Common myeloid progenitor, CD34-positive (primary cell): Measurements from ENCODE around the gene HBM.

Experiments
- CTCF ChIA-PET: fragments of 350-600 bp; sonication (Branson Sonifier 250); formaldehyde crosslinking; loops from one replicate; lab custom pipeline; 2021; ENCODE audit warnings: antibody characterized with exemption; lab: Charles Lee
- POLR2A ChIA-PET: fragments of 350-600 bp; sonication (Branson Sonifier 250); formaldehyde crosslinking; loops from one replicate; lab custom pipeline; 2021; ENCODE audit warnings: antibody characterized with exemption; lab: Charles Lee
- DNase-seq, 3 donors: peaks; one replicate each; pipeline versions ENCODE4 v3.0.0 to v3.0.0-alpha.2; 2013
- H3K27ac ChIP-seq, 2 experiments: 1 replicate in 1 of 2; 2 replicates in 1 of 2; pipeline ENCODE4 v1.7.0; 2013; ENCODE audit warnings: inconsistent platforms in 2 of 2, low read length in 2 of 2, mild to moderate bottlenecking in 2 of 2, low read depth in 1 of 2, moderate library complexity in 1 of 2; ENCODE audit not compliant: severe bottlenecking in 2 of 2, insufficient read depth in 1 of 2, poor library complexity in 1 of 2
- H3K27me3 ChIP-seq, 5 experiments: replicated peaks in 2 of 5; 1 replicate in 3 of 5; 2 replicates in 2 of 5; pipeline versions ENCODE4 v1.6.1 to v1.7.0; 2013; ENCODE audit warnings: low read length in 4 of 5, mild to moderate bottlenecking in 2 of 5, moderate library complexity in 2 of 5, inconsistent platforms in 1 of 5; ENCODE audit not compliant: insufficient read depth in 5 of 5, control insufficient read depth in 4 of 5
- H3K36me3 ChIP-seq, 4 experiments: 1 replicate in 2 of 4; 2 replicates in 2 of 4; pipeline versions ENCODE4 v1.6.1 to v1.7.0; 2013; ENCODE audit warnings: low read length in 3 of 4, control low read depth in 1 of 4, mild to moderate bottlenecking in 1 of 4; ENCODE audit not compliant: control insufficient read depth in 4 of 4, insufficient read depth in 4 of 4
- H3K4me1 ChIP-seq, 4 experiments: 1 replicate in 3 of 4; 2 replicates in 1 of 4; pipeline versions ENCODE4 v1.6.1 to v1.7.1; 2013; ENCODE audit warnings: low read length in 3 of 4, mild to moderate bottlenecking in 3 of 4, control low read depth in 1 of 4, inconsistent platforms in 1 of 4, moderate library complexity in 1 of 4; ENCODE audit not compliant: control insufficient read depth in 4 of 4, insufficient read depth in 4 of 4; ENCODE audit errors: control extremely low read depth in 1 of 4
- H3K4me3 ChIP-seq, 7 experiments: 1 replicate in 4 of 7; 2 replicates in 3 of 7; pipeline versions ENCODE4 v1.5.1 to v1.7.0; 2013; ENCODE audit warnings: mild to moderate bottlenecking in 7 of 7, low read length in 6 of 7, moderate library complexity in 6 of 7, inconsistent platforms in 2 of 7, low read depth in 2 of 7, control low read depth in 1 of 7; ENCODE audit not compliant: insufficient read depth in 4 of 7, control insufficient read depth in 1 of 7; ENCODE audit errors: extremely low read depth in 1 of 7
- H3K9me3 ChIP-seq, 5 experiments: 1 replicate in 4 of 5; 2 replicates in 1 of 5; pipeline versions ENCODE4 v1.6.1 to v1.7.1; 2013; ENCODE audit warnings: low read length in 4 of 5, mild to moderate bottlenecking in 2 of 5, inconsistent platforms in 1 of 5, low read depth in 1 of 5, moderate library complexity in 1 of 5; ENCODE audit not compliant: control insufficient read depth in 4 of 5, insufficient read depth in 2 of 5; ENCODE audit errors: control extremely low read depth in 1 of 5
- WGBS: methylation state at CpG from one replicate; pipeline ENCODE4 v1.1.5; 2013; ENCODE audit not compliant: insufficient coverage; 5-methylcytosine and 5-hydroxymethylcytosine counted together

HBM gene

DNA sequence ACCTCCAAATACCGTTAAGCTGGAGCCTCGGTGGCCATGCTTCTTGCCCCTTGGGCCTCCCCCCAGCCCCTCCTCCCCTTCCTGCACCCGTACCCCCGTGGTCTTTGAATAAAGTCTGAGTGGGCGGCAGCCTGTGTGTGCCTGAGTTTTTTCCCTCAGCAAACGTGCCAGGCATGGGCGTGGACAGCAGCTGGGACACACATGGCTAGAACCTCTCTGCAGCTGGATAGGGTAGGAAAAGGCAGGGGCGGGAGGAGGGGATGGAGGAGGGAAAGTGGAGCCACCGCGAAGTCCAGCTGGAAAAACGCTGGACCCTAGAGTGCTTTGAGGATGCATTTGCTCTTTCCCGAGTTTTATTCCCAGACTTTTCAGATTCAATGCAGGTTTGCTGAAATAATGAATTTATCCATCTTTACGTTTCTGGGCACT, 11.6 kb downstream of the HBM start:
- WGBS: 16% methylated on average over 9 of the region's 13 CpGs
- no peak for DNase-seq
- ChIA-PET POLR2A (interaction anchor here (0.6 kb wide), 1 partner anchor 12 kb away, joined by 4 read pairs; no protein-coding TSS in a partner anchor), CTCF (interaction anchor here (1.5 to 1.9 kb wide), 2 partner anchors 10 to 59 kb away, joined by 3 to 6 read pairs; no protein-coding TSS in a partner anchor)
- Histone ChIP-seq H3K9me3 (peaks cover 0 to 2% (median 0%) of the 10 kb centered on the region in 5 experiments), H3K27me3 (peaks cover 0 to 62% (median 17%) of the 10 kb centered on the region in 5 experiments), H3K27ac (no peak overlapping the region), H3K4me1 (peaks cover 0 to 38% (median 29%) of the 10 kb centered on the region in 4 experiments), H3K36me3 (no peaks in the 10 kb centered on the region), H3K4me3 (no peak overlapping the region)

DNA sequence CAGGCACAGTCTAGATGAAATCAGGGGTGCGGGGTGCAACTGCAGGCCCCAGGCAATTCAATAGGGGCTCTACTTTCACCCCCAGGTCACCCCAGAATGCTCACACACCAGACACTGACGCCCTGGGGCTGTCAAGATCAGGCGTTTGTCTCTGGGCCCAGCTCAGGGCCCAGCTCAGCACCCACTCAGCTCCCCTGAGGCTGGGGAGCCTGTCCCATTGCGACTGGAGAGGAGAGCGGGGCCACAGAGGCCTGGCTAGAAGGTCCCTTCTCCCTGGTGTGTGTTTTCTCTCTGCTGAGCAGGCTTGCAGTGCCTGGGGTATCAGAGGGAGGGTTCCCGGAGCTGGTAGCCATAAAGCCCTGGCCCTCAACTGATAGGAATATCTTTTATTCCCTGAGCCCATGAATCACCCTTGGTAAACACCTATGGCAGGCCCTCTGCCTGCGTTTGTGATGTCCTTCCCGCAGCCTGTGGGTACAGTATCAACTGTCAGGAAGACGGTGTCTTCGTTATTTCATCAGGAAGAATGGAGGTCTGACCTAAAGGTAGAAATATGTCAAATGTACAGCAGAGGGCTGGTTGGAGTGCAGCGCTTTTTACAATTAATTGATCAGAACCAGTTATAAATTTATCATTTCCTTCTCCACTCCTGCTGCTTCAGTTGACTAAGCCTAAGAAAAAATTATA, 12.3 kb downstream of the HBM start:
- peaks cover 0 to 62% (median 17%) of the 10 kb centered on the region in 5 experiments for H3K27me3 ChIP-seq

GRCh38 chr16:178668-179015, 12.9 kb downstream of the HBM start:
- H3K4me1 ChIP-seq: peaks cover 0 to 34% (median 28%) of the 10 kb centered on the region in 4 experiments
- H3K27me3 ChIP-seq: peaks cover 0 to 57% (median 17%) of the 10 kb centered on the region in 5 experiments
- POLR2A ChIA-PET: no interaction called here
- no peak overlapping the region for H3K4me3 ChIP-seq
- WGBS: 90% methylated on average over 3 of the region's 11 CpGs
- CTCF ChIA-PET: interaction anchor here (1.2 to 5.5 kb wide), 3 partner anchors 11 to 72 kb away, joined by 3 to 30 read pairs (median 6); no protein-coding TSS in a partner anchor
- no peak for DNase-seq
- H3K27ac ChIP-seq: no peak overlapping the region
- H3K36me3 ChIP-seq: no peaks in the 10 kb centered on the region
- H3K9me3 ChIP-seq: peaks cover 0 to 2% (median 0%) of the 10 kb centered on the region in 5 experiments

More for the DNA sequence above, 12.3 kb downstream of the HBM start:
- 85% methylated on average over 6 of the region's 11 CpGs for WGBS
- Histone ChIP-seq H3K4me3 (no peak overlapping the region), H3K36me3 (no peaks in the 10 kb centered on the region), H3K27ac (no peak overlapping the region), H3K4me1 (peaks cover 0 to 38% (median 29%) of the 10 kb centered on the region in 4 experiments), H3K9me3 (peaks cover 0 to 2% (median 0%) of the 10 kb centered on the region in 5 experiments)
- CTCF ChIA-PET: interaction anchor here (1.2 to 5.5 kb wide), 4 partner anchors 10 to 72 kb away, joined by 3 to 30 read pairs (median 4); no protein-coding TSS in a partner anchor
- no peak for DNase-seq
- POLR2A ChIA-PET: interaction anchor here (0.6 kb wide), 1 partner anchor 13 kb away, joined by 4 read pairs; no protein-coding TSS in a partner anchor

- Histone ChIP-seq H3K27me3 (peaks cover 0 to 51% (median 16%) of the 10 kb centered on the region in 5 experiments), H3K4me1 (peaks cover 0 to 31% (median 26%) of the 10 kb centered on the region in 4 experiments), H3K36me3 (no peaks in the 10 kb centered on the region), H3K27ac (no peak overlapping the region), H3K9me3 (no peaks in the 10 kb centered on the region), H3K4me3 (peak overlapping the region in 2 of 7 experiments; percentile 28 to 57)
- CTCF ChIA-PET: interaction anchor here (1.2 to 5.5 kb wide), 5 partner anchors 12 to 75 kb away, joined by 3 to 30 read pairs (median 6); no protein-coding TSS in a partner anchor
- POLR2A ChIA-PET: no interaction called here
- WGBS: 85% methylated on average over 12 of the region's 17 CpGs
- no peak for DNase-seq
Measured at GRCh38 chr16:179211-180092, 13.7 kb downstream of the HBM start.

GRCh38 chr16:180101-180675, 14.4 kb downstream of the HBM start, which contains the start of gene HBQ1:
TSS of gene HBQ1 (plus strand) at chr16:180459. CDS start at chr16:180487, 28 bp downstream.
- peaks cover 0 to 3% (median 0%) of the 10 kb centered on the region in 4 experiments for H3K36me3 ChIP-seq
- no peak within 1 kb of the TSS for H3K27ac ChIP-seq
- H3K27me3 ChIP-seq: peaks cover 0 to 44% (median 15%) of the 10 kb centered on the region in 5 experiments
- ChIA-PET CTCF (interaction anchor here (0.6 to 5.5 kb wide), 10 partner anchors 12 to 76 kb away, joined by 3 to 59 read pairs (median 4); no protein-coding TSS in a partner anchor), POLR2A (interaction anchor here (0.5 kb wide), 1 partner anchor 21 kb away, joined by 5 read pairs; no protein-coding TSS in a partner anchor)
- peak within 1 kb of the TSS in 4 of 7 experiments; percentile 28 to 63 (median 48) for H3K4me3 ChIP-seq
- peaks cover 0 to 24% (median 20%) of the 10 kb centered on the region in 4 experiments for H3K4me1 ChIP-seq
- H3K9me3 ChIP-seq: no peaks in the 10 kb centered on the region
- WGBS: 8% methylated on average over 48 of the region's 59 CpGs
- peak; percentile 49 to 59 (median 55) for DNase-seq
